ENCODE measurements around the gene PDILT. TPM values are rescaled to one million over a fixed set of nuclear protein-coding genes. Genes with fewer than 3 reads are reported as not detected.

The PDILT gene
- total RNA-seq, 1 experiment from 2014 or later, result not detected

GRCh38 chr16:20409398-20410120, 5.0 kb upstream of the PDILT start, which contains the start of gene ACSM5:
TSS of gene ACSM5 (plus strand) at chr16:20409534. CDS start at chr16:20411485, 1,951 bp downstream.
- H4K20me1 ChIP-seq (ENCODE audit: low read length), result no peaks in the 10 kb centered on the region
- H3K4me3 ChIP-seq (ENCODE audit: low read length), result no peak within 1 kb of the TSS
- no peaks in the 10 kb centered on the region for H3K27me3 ChIP-seq (ENCODE audit: low read length)
- no peak within 1 kb of the TSS for H2AFZ ChIP-seq (ENCODE audit: low read length)
- no peaks in the 10 kb centered on the region for H3K4me1 ChIP-seq (ENCODE audit: insufficient read depth, low read length)
- ATAC-seq (no peak), DNase-seq (no peak)
- no peaks in the 10 kb centered on the region for H3K36me3 ChIP-seq (ENCODE audit: low read depth, low read length)
- POLR2A ChIA-PET (ENCODE audit: unreplicated experiment), result no interaction called here
- TF ChIP-seq EZH2phosphoT487 (IDR thresholded peaks at IDR 0.05; ENCODE audit: borderline replicate concordance, low read length) (no peak), EZH2 (IDR thresholded peaks at IDR 0.05; ENCODE audit: low read length, unreplicated experiment) (no peak), CTCF (conservative IDR thresholded peaks at IDR 0.05; ENCODE audit: low read depth, low read length) (no peak)
- intact Hi-C loops (cut with micrococcal nuclease), result no loop called here
- no TSS peak for BruUV-seq (replicated peaks)
- H3K9ac ChIP-seq (ENCODE audit: low read length), result no peak within 1 kb of the TSS
- H3K9me3 ChIP-seq (ENCODE audit: low read length), result no peaks in the 10 kb centered on the region
- no peak within 1 kb of the TSS for H3K27ac ChIP-seq (ENCODE audit: low read length)
- CTCF ChIA-PET, result no interaction called here
- H3K9me2 ChIP-seq (replicated peaks; ENCODE audit: low read length), result no peaks in the 10 kb centered on the region
- no peak within 1 kb of the TSS for H3K4me2 ChIP-seq (ENCODE audit: low read length)
- no peaks in the 10 kb centered on the region for H3K79me2 ChIP-seq (ENCODE audit: low read length)
- no peaks in the 10 kb centered on the region for H3F3A ChIP-seq (ENCODE audit: low read length, unreplicated experiment)

DNA sequence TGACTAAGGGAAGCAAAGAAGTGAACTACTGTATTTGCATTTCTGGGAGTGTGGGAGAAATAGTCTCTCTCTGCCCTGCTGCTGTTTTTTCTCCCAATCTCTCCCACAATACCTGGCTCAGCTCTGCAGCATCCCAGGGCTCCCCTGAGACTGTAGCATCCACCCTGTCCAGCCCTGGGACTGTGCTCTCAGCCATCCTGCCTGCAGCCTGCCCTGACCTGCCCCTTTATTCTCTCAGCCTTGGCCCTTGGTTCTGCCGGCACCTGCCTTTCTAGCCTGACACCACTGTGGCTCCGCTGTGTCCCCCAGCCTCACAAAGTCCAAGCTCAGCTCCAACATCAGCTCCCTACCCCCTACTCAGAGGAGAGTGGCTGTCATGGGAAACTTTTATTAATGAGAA, 1.9 kb downstream of the PDILT start:
- Histone ChIP-seq H3K9me3 (ENCODE audit: low read length) (no peaks in the 10 kb centered on the region), H4K20me1 (ENCODE audit: low read length) (no peaks in the 10 kb centered on the region), H3K4me2 (ENCODE audit: low read length) (no peak overlapping the region), H3K27ac (ENCODE audit: low read length) (no peak overlapping the region), H3K27me3 (ENCODE audit: low read length) (no peaks in the 10 kb centered on the region), H3K4me1 (ENCODE audit: insufficient read depth, low read length) (no peaks in the 10 kb centered on the region), H3K9me2 (replicated peaks; ENCODE audit: low read length) (no peaks in the 10 kb centered on the region), H3F3A (ENCODE audit: low read length, unreplicated experiment) (no peaks in the 10 kb centered on the region), H3K79me2 (ENCODE audit: low read length) (no peaks in the 10 kb centered on the region), H3K9ac (ENCODE audit: low read length) (no peak overlapping the region), H3K4me3 (ENCODE audit: low read length) (no peak overlapping the region), H2AFZ (ENCODE audit: low read length) (no peak overlapping the region), H3K36me3 (ENCODE audit: low read depth, low read length) (no peaks in the 10 kb centered on the region)
- intact Hi-C loops (cut with micrococcal nuclease), result no loop called here
- POLR2A ChIA-PET (ENCODE audit: unreplicated experiment), result no interaction called here
- no peak for DNase-seq
- TF ChIP-seq EZH2 (IDR thresholded peaks at IDR 0.05; ENCODE audit: low read length, unreplicated experiment) (no peak), EZH2phosphoT487 (IDR thresholded peaks at IDR 0.05; ENCODE audit: borderline replicate concordance, low read length) (no peak), CTCF (conservative IDR thresholded peaks at IDR 0.05; ENCODE audit: low read depth, low read length) (no peak)
- no peak for ATAC-seq
- CTCF ChIA-PET, result no interaction called here
- BruUV-seq (replicated peaks), result no TSS peak

GRCh38 chr16:20401475-20402016, 3.0 kb downstream of the PDILT start:
- H3K4me3 ChIP-seq (ENCODE audit: low read length), result no peak overlapping the region
- H3K36me3 ChIP-seq (ENCODE audit: low read depth, low read length), result no peaks in the 10 kb centered on the region
- H3K4me2 ChIP-seq (ENCODE audit: low read length), result no peak overlapping the region
- intact Hi-C loops (cut with micrococcal nuclease), result no loop called here
- H4K20me1 ChIP-seq (ENCODE audit: low read length), result no peaks in the 10 kb centered on the region
- no peaks in the 10 kb centered on the region for H3K4me1 ChIP-seq (ENCODE audit: insufficient read depth, low read length)
- CTCF ChIA-PET, result no interaction called here
- H3K79me2 ChIP-seq (ENCODE audit: low read length), result no peaks in the 10 kb centered on the region
- no peak overlapping the region for H3K27ac ChIP-seq (ENCODE audit: low read length)
- no peaks in the 10 kb centered on the region for H3F3A ChIP-seq (ENCODE audit: low read length, unreplicated experiment)
- no peak overlapping the region for H2AFZ ChIP-seq (ENCODE audit: low read length)
- TF ChIP-seq EZH2 (IDR thresholded peaks at IDR 0.05; ENCODE audit: low read length, unreplicated experiment) (no peak), CTCF (conservative IDR thresholded peaks at IDR 0.05; ENCODE audit: low read depth, low read length) (no peak)
- ATAC-seq (no peak), DNase-seq (no peak)
- no peaks in the 10 kb centered on the region for H3K9me2 ChIP-seq (replicated peaks; ENCODE audit: low read length)
- no peaks in the 10 kb centered on the region for H3K9me3 ChIP-seq (ENCODE audit: low read length)
- POLR2A ChIA-PET (ENCODE audit: unreplicated experiment), result no interaction called here
- H3K27me3 ChIP-seq (ENCODE audit: low read length), result no peaks in the 10 kb centered on the region
- no peak overlapping the region for H3K9ac ChIP-seq (ENCODE audit: low read length)
- BruUV-seq (replicated peaks), result no TSS peak
